DMS153 treated with DMSO at 0.1 percent for 48 hours (cell line): ENCODE data around the gene WWC1.
"Not testable (repeated sequence)": the region's sequence is repeated elsewhere in the genome, so short reads cannot be mapped to it uniquely, and the experiment has no call there.

Source experiments
- DNase-seq: peaks from one replicate; lab custom pipeline; 2025; ENCODE audit not compliant: unreplicated experiment; lab: John Stamatoyannopoulos, UW

Gene WWC1

GRCh38 chr5:168307925-168308584 lies 16.6 kb downstream of the WWC1 start:
- DNase-seq: no peak

- DNase-seq: no peak
Measured at GRCh38 chr5:168308976-168309598, 17.6 kb downstream of the WWC1 start.

- not testable (repeated sequence) for DNase-seq
Measured at GRCh38 chr5:168310541-168310940, 19.1 kb downstream of the WWC1 start.

- no peak for DNase-seq
Measured at GRCh38 chr5:168311061-168311566, 19.7 kb downstream of the WWC1 start.

GRCh38 chr5:168312606-168313295 lies 21.3 kb downstream of the WWC1 start:
- no peak for DNase-seq

GRCh38 chr5:168313596-168314204 lies 22.3 kb downstream of the WWC1 start:
- no peak for DNase-seq

GRCh38 chr5:168314735-168315411 lies 23.4 kb downstream of the WWC1 start:
- no peak for DNase-seq

GRCh38 chr5:168315416-168316138 lies 24.1 kb downstream of the WWC1 start:
- no peak for DNase-seq

- DNase-seq: peak; percentile 34
Measured at GRCh38 chr5:168316139-168316578, 24.7 kb downstream of the WWC1 start.

- DNase-seq: no peak
Measured at GRCh38 chr5:168317096-168317520, 25.7 kb downstream of the WWC1 start.

GRCh38 chr5:168317521-168318147 lies 26.2 kb downstream of the WWC1 start:
- DNase-seq: no peak

GRCh38 chr5:168318240-168318639 lies 26.8 kb downstream of the WWC1 start:
- no peak for DNase-seq

- no peak for DNase-seq
Measured at GRCh38 chr5:168319774-168320173, 28.3 kb downstream of the WWC1 start.

GRCh38 chr5:168320805-168321204 lies 29.4 kb downstream of the WWC1 start:
- DNase-seq: no peak

- DNase-seq: no peak
Measured at GRCh38 chr5:168324859-168325630, 33.6 kb downstream of the WWC1 start.

- DNase-seq: no peak
Measured at GRCh38 chr5:168327019-168327421, 35.6 kb downstream of the WWC1 start.

GRCh38 chr5:168327451-168327850 lies 36.0 kb downstream of the WWC1 start:
- no peak for DNase-seq

- DNase-seq: no peak
Measured at GRCh38 chr5:168327994-168328393, 36.5 kb downstream of the WWC1 start.

GRCh38 chr5:168328814-168329213 lies 37.4 kb downstream of the WWC1 start:
- peak; percentile 10 for DNase-seq
